Gastroesophageal sphincter (tissue), 3 donors: ENCODE data around the gene NUTM2F.
"Not testable (repeated sequence)": the region's sequence is repeated elsewhere in the genome, so short reads cannot be mapped to it uniquely, and the experiment has no call there.

ENCODE experiments used
- EP300 ChIP-seq: sonication (generic); formaldehyde crosslinking; IDR thresholded peaks from one replicate; pipeline ENCODE4 v1.6.1; 2017; ENCODE audit warnings: antibody characterized with exemption, mild to moderate bottlenecking
- POLR2A ChIP-seq, 2 donors: fragments of 450-650 bp; IDR thresholded peaks; one replicate each; pipeline ENCODE4 v1.6.1; 2017; ENCODE audit warnings: antibody characterized with exemption in 2 of 2, mild to moderate bottlenecking in 2 of 2, moderate library complexity in 1 of 2
- POLR2AphosphoS5 ChIP-seq: sonication (generic); formaldehyde crosslinking; IDR thresholded peaks from one replicate; pipeline ENCODE4 v1.6.1; 2017; ENCODE audit warnings: antibody characterized with exemption
- TF ChIP-seq, protein P1 (sequence below), 4 experiments: fragments of 200-600 bp in 2 of 4; fragments of 450-650 bp in 2 of 4; sonication (generic) in 1 of 4; IDR thresholded peaks; one replicate each; pipeline ENCODE4 v1.5.1; 2017 to 2019; ENCODE audit warnings: antibody characterized with exemption in 4 of 4, mild to moderate bottlenecking in 2 of 4, moderate library complexity in 2 of 4

DNA sequence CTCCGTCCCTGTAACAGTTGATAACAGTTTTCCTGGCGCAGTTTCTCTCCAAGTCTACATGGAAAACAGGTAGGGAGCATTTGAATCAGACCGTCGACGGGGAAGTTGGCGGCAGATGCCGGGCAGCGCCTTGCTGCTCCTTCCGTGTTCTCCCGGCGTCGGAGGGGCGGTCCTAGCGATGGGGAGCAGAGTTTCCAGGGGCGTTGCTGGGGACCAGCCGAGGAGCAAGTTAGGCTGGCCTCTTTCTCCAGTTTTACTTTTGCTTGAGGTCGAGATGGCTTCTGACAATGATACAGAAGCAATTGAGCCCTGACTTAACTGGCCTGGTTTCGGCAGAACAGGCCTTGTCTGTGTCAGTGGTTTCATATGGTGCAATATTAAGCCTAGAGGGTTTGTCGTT lies 46.8 kb upstream of the NUTM2F start:
- TF ChIP-seq, protein P1, sequence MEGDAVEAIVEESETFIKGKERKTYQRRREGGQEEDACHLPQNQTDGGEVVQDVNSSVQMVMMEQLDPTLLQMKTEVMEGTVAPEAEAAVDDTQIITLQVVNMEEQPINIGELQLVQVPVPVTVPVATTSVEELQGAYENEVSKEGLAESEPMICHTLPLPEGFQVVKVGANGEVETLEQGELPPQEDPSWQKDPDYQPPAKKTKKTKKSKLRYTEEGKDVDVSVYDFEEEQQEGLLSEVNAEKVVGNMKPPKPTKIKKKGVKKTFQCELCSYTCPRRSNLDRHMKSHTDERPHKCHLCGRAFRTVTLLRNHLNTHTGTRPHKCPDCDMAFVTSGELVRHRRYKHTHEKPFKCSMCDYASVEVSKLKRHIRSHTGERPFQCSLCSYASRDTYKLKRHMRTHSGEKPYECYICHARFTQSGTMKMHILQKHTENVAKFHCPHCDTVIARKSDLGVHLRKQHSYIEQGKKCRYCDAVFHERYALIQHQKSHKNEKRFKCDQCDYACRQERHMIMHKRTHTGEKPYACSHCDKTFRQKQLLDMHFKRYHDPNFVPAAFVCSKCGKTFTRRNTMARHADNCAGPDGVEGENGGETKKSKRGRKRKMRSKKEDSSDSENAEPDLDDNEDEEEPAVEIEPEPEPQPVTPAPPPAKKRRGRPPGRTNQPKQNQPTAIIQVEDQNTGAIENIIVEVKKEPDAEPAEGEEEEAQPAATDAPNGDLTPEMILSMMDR (IDR thresholded peaks at IDR 0.05): not testable (repeated sequence)
- TF ChIP-seq EP300; POLR2A (IDR thresholded peaks at IDR 0.05); POLR2AphosphoS5: not testable (repeated sequence)
